ENCODE measurements around the gene GSTK1. TPM values are rescaled to one million over a fixed set of nuclear protein-coding genes. Genes with fewer than 3 reads are reported as not detected.

GSTK1 gene
- total and polyA plus RNA-seq, 9 of the 15 experiments (the other 6 are each of a cell fraction or from before 2014, with no cell fraction given) = 155 to 441 (median 233) TPM

DNA sequence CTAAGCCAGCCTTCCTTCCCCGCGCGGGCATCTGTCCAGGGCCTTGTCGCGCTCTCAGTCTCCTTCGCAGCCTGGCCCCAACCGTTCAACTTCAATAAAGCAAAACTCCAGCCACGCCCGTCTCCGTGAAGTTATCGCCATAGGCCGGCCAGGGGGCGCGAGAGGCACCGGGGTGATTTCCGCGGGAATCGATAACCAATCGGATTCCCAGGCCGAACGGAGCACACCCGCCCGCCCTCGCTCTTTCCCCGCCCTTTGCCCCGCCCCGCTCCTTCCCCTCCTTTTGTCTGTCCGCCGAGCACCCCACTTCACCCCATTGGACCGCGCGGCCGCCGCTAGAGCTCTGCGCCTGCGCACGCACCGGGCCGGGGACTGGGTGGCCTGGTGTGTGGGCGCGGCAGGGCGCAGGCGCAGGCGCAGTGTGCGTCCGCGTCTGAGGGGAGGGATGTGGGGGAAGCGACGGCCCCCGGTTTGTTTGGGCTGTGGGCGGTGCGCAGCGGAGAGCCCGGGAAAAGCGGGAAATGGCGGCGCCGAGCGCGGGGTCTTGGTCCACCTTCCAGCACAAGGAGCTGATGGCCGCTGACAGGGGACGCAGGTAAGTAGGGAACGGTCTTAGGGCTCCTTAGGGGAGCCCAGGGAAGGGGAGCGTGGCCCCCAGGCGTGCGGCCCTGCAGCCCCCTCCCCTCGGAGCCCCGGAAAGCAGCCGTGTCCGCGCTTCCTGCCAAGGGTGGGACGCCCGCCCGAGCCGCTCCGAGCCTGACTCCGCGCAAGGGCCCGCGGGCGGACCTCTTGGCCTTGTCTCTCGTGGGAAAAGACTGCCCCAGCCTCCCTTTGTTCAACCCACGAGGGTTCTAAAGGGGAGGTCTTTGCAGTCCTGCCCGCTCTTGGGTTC, 24.9 kb downstream of the GSTK1 start, which contains the start of gene CASP2 (continued):
- TF ChIP-seq ZNF12 (CRISPR knock-in tag; IDR thresholded peaks at IDR 0.05) (no peak; the same call in 1 of the 2 replicates), ZNF589 (CRISPR knock-in tag; IDR thresholded peaks at IDR 0.05; ENCODE audit: low read depth) (0 out of 2 replicates have a peak, but pooled peaks have one; percentile 59), ZNF24 (IDR thresholded peaks at IDR 0.05) (no peak), ELF4 (CRISPR knock-in tag; IDR thresholded peaks at IDR 0.05) (no peak; the same call in 1 of the 2 replicates), EWSR1 (IDR thresholded peaks at IDR 0.05; ENCODE audit: borderline replicate concordance, low read depth, partially characterized antibody) (no peak), PHF21A (IDR thresholded peaks at IDR 0.05; ENCODE audit: borderline replicate concordance, low read depth) (peak; percentile 57; the same call in 1 of the 2 replicates), PHB (CRISPR knock-in tag; IDR thresholded peaks at IDR 0.05) (peak; percentile 96; the same call in 1 of the 2 replicates), ZNF518B (CRISPR knock-in tag; IDR thresholded peaks at IDR 0.05) (no peak), CHD2 (IDR thresholded peaks at IDR 0.05; ENCODE audit: low read depth, low read length) (peak; percentile 82), ATF4 (CRISPR knock-in tag; IDR thresholded peaks at IDR 0.05) (no peak), KLF16 (IDR thresholded peaks at IDR 0.05) (peak; percentile 39; the same call in 1 of the 2 replicates), CCNT2 (IDR thresholded peaks at IDR 0.05; ENCODE audit: borderline replicate concordance, extremely low read depth, insufficient read length, low read depth, low read length) (peak; percentile 51), ZBTB26 (CRISPR knock-in tag; IDR thresholded peaks at IDR 0.05) (no peak), TEAD1 (CRISPR knock-in tag; IDR thresholded peaks at IDR 0.05) (peak; percentile 45 to 92; a peak in 3 of 4 replicates), PCBP1 (IDR thresholded peaks at IDR 0.05; ENCODE audit: low read depth, low read length, poor library complexity, severe bottlenecking) (peak; percentile 64), MAFG (tag; conservative IDR thresholded peaks at IDR 0.05) (no peak), ZBTB12 (CRISPR knock-in tag; IDR thresholded peaks at IDR 0.05) (0 out of 2 replicates have a peak, but pooled peaks have one; percentile 17), CXXC5 (CRISPR knock-in tag; IDR thresholded peaks at IDR 0.05) (peak; percentile 95), YY1 (IDR thresholded peaks at IDR 0.05; ENCODE audit: borderline replicate concordance in 1 of 3, control insufficient read depth in 1 of 3, extremely low read depth in 1 of 3, insufficient read depth in 3 of 3, insufficient read length in 1 of 3, insufficient replicate concordance in 2 of 3, low read depth in 1 of 3, low read length in 2 of 3) (peak; percentile 79 to 97 (median 92)), ZKSCAN1 (IDR thresholded peaks at IDR 0.05; ENCODE audit: low read depth, low read length) (peak; percentile 57; the same call in 1 of the 2 replicates)

Measured in K562 (cell line).